ENCODE results near the gene SKA1. TPM values are rescaled to one million over a fixed set of nuclear protein-coding genes. Genes with fewer than 3 reads are reported as not detected.

SKA1 gene
- polyA plus RNA-seq, 1 donor from 2014 or later: 0.97 TPM

DNA sequence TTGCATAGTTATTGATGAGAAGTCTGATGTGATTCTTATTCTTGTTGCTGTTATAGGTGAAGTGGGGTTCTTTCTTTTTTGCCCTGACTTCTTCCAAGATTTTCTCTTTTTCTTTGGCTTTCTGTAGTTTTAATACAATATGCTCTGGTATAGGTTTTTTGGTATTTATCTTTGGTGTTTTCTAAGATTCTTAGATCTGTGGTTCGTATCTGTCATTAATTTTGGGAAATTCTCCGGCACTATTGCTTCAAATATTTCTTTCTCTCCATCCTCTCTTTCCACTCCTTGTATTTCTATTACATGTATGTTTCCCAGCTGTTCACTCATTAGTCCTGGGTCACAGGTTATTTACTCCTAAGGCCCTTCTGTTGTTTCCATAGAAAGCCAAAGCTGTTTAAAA, 43.8 kb downstream of the SKA1 start:
- H3K27me3 ChIP-seq (ENCODE audit: insufficient read depth, low read depth, low read length): no peaks in the 10 kb centered on the region
- no peaks in the 10 kb centered on the region for H3K36me3 ChIP-seq (ENCODE audit: insufficient read depth, low read length)
- H3K79me2 ChIP-seq (replicated peaks; ENCODE audit: insufficient read depth, low read length): no peaks in the 10 kb centered on the region
- no peaks in the 10 kb centered on the region for H3K9me3 ChIP-seq (ENCODE audit: low read length)
- no peak overlapping the region for H3K27ac ChIP-seq (ENCODE audit: low read length)
- H3F3A ChIP-seq (ENCODE audit: insufficient read depth, low read length, poor library complexity, severe bottlenecking): no peaks in the 10 kb centered on the region
- H3K4me2 ChIP-seq (ENCODE audit: low read length): no peak overlapping the region
- H3K9ac ChIP-seq (ENCODE audit: low read length): no peak overlapping the region
- TF ChIP-seq EP300 (conservative IDR thresholded peaks at IDR 0.05; ENCODE audit: poor library complexity, severe bottlenecking) (no peak), POLR2AphosphoS5 (IDR thresholded peaks at IDR 0.05) (no peak), RAD21 (conservative IDR thresholded peaks at IDR 0.05) (no peak), SMC3 (conservative IDR thresholded peaks at IDR 0.05; ENCODE audit: poor library complexity) (no peak), MXI1 (conservative IDR thresholded peaks at IDR 0.05; ENCODE audit: poor library complexity, severe bottlenecking) (no peak)
- TF ChIP-seq, protein P1, sequence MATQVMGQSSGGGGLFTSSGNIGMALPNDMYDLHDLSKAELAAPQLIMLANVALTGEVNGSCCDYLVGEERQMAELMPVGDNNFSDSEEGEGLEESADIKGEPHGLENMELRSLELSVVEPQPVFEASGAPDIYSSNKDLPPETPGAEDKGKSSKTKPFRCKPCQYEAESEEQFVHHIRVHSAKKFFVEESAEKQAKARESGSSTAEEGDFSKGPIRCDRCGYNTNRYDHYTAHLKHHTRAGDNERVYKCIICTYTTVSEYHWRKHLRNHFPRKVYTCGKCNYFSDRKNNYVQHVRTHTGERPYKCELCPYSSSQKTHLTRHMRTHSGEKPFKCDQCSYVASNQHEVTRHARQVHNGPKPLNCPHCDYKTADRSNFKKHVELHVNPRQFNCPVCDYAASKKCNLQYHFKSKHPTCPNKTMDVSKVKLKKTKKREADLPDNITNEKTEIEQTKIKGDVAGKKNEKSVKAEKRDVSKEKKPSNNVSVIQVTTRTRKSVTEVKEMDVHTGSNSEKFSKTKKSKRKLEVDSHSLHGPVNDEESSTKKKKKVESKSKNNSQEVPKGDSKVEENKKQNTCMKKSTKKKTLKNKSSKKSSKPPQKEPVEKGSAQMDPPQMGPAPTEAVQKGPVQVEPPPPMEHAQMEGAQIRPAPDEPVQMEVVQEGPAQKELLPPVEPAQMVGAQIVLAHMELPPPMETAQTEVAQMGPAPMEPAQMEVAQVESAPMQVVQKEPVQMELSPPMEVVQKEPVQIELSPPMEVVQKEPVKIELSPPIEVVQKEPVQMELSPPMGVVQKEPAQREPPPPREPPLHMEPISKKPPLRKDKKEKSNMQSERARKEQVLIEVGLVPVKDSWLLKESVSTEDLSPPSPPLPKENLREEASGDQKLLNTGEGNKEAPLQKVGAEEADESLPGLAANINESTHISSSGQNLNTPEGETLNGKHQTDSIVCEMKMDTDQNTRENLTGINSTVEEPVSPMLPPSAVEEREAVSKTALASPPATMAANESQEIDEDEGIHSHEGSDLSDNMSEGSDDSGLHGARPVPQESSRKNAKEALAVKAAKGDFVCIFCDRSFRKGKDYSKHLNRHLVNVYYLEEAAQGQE (IDR thresholded peaks at IDR 0.05; ENCODE audit: borderline replicate concordance): no peak
- no peak overlapping the region for H2AFZ ChIP-seq (ENCODE audit: low read depth, low read length)
- H3K4me3 ChIP-seq (ENCODE audit: low read length): no peak overlapping the region
- no peaks in the 10 kb centered on the region for H3K9me2 ChIP-seq (ENCODE audit: insufficient read depth, low read length)
- H4K20me1 ChIP-seq (ENCODE audit: insufficient read depth): no peaks in the 10 kb centered on the region

DNA sequence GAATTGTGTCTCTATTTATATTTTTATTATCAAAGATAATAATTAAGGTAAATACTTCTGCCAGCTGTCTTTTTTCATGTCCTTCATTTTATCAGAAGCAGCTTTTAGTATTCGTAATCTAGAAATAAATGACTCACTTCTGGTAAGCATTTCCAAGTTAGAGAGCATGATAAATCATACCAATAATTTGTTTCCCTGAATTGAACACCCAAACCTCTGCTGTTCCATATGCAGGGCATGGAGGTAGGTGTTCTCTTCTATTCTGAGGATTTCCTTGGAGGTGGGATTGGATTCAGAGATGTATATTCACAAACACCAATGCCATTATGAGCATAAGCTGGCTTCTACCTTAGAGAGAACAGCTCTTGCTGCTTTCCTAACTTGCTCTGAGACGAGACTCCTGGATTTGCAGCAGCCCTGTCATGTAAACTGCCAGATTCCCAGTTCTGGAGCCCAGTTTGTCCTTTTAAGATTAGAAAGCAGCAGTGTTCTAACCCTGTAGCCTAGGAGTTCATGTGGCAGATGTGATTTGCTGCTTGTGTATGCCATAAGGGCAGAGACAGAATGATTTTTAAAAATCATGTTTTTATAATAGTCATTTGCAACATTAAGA, 47.5 kb downstream of the SKA1 start:
- TF ChIP-seq, protein P1 (IDR thresholded peaks at IDR 0.05; ENCODE audit: borderline replicate concordance): no peak
- TF ChIP-seq EP300 (conservative IDR thresholded peaks at IDR 0.05; ENCODE audit: poor library complexity, severe bottlenecking): no peak
- TF ChIP-seq, protein P2, sequence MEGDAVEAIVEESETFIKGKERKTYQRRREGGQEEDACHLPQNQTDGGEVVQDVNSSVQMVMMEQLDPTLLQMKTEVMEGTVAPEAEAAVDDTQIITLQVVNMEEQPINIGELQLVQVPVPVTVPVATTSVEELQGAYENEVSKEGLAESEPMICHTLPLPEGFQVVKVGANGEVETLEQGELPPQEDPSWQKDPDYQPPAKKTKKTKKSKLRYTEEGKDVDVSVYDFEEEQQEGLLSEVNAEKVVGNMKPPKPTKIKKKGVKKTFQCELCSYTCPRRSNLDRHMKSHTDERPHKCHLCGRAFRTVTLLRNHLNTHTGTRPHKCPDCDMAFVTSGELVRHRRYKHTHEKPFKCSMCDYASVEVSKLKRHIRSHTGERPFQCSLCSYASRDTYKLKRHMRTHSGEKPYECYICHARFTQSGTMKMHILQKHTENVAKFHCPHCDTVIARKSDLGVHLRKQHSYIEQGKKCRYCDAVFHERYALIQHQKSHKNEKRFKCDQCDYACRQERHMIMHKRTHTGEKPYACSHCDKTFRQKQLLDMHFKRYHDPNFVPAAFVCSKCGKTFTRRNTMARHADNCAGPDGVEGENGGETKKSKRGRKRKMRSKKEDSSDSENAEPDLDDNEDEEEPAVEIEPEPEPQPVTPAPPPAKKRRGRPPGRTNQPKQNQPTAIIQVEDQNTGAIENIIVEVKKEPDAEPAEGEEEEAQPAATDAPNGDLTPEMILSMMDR (IDR thresholded peaks at IDR 0.05; ENCODE audit: poor library complexity, severe bottlenecking): no peak
- TF ChIP-seq TAF1 (IDR thresholded peaks at IDR 0.05; ENCODE audit: low read depth): no peak
- TF ChIP-seq POLR2AphosphoS5 (IDR thresholded peaks at IDR 0.05): no peak
- no peak for TF ChIP-seq SMC3 (conservative IDR thresholded peaks at IDR 0.05; ENCODE audit: poor library complexity)
- no peak for TF ChIP-seq EZH2 (IDR thresholded peaks at IDR 0.05; ENCODE audit: borderline replicate concordance, insufficient read depth, low read length, poor library complexity, severe bottlenecking)
- no peak for TF ChIP-seq RAD21 (conservative IDR thresholded peaks at IDR 0.05)
- TF ChIP-seq MXI1 (conservative IDR thresholded peaks at IDR 0.05; ENCODE audit: poor library complexity, severe bottlenecking): no peak
- no peak overlapping the region for H2AFZ ChIP-seq (ENCODE audit: low read depth, low read length)
- H3K36me3 ChIP-seq (ENCODE audit: insufficient read depth, low read length): no peaks in the 10 kb centered on the region
- no peaks in the 10 kb centered on the region for H3K9me2 ChIP-seq (ENCODE audit: insufficient read depth, low read length)
- no peaks in the 10 kb centered on the region for H3F3A ChIP-seq (ENCODE audit: insufficient read depth, low read length, poor library complexity, severe bottlenecking)
- H3K79me2 ChIP-seq (replicated peaks; ENCODE audit: insufficient read depth, low read length): no peaks in the 10 kb centered on the region
- no peaks in the 10 kb centered on the region for H3K27me3 ChIP-seq (ENCODE audit: insufficient read depth, low read depth, low read length)
- H3K27ac ChIP-seq (ENCODE audit: low read length): no peak overlapping the region
- peaks cover 3% of the 10 kb centered on the region for H3K9me3 ChIP-seq (ENCODE audit: low read length)
- no peak overlapping the region for H3K4me2 ChIP-seq (ENCODE audit: low read length)
- no peaks in the 10 kb centered on the region for H4K20me1 ChIP-seq (ENCODE audit: insufficient read depth)
- H3K4me3 ChIP-seq (ENCODE audit: low read length): no peak overlapping the region
- no peak overlapping the region for H3K9ac ChIP-seq (ENCODE audit: low read length)

Measured in neural cell (in vitro differentiated cells).